Activated naive CD4-positive, alpha-beta T cell treated with anti-CD3 and anti-CD28 coated beads, Interleukin-2, amount 50 U/mL, for 16 hours (primary cell): Measurements from ENCODE around the gene STK11IP.

Experiments
- DNase-seq: peaks from one replicate; pipeline ENCODE4 v3.0.0-alpha.2; 2020

The STK11IP gene

DNA sequence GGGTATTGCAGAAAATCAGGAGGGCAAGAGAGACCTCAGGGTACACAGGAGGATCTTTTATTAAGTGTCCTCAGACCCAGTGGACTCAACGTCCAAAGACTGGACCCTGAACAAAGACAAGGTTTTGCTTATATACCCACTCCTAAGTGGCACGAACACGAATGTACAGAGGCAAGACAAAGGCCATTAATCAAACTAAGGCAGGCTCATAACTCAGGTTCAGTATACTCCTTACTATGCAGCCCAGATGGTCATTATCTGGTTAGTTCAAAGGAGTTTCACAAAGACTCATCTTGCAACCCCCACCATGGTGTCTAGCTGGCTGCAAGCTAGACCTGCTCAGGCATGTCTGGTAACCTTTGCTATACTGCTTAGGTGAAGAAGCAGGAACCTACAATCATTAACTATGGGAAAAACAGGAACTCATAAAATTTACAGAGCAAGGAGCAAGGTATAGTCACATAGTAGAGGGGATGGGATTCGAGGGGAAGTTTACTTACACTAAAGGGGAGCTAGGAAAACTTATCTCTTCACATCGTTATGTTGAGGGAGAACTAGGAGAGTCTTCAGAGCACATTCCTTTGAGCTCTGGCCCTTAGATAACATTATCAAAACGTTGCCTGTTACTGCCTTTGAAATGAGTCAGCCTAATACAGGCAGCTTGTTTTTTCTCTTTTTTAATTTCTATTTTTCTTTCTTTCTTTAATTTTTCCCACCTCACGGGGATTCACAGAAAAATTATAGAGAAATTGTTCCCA is 63.7 kb downstream of the STK11IP start:
- DNase-seq: no peak

DNA sequence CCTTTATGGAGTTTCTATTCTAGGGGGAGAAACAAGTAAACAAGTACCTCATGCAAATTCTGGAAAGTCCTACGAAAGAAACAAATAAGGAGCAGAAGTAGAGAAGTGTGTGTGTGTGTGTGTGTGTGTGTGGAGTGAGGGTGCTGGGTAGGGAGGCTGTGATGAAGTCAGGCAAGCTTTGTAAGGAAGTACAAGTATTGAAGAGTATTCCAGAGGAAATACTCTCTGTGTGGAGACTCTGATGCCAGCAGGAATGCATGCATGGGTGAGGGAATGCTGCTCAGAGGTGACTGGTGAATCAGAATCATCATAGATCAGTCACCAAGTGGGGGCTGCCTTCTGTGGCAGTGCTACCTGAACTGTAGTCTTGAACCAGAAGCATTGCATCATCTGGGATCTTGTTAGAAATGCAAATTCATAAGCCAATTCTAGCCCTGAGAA is 64.3 kb downstream of the STK11IP start:
- DNase-seq: no peak

- no peak for DNase-seq
Measured at GRCh38 chr2:219662566-219662965, 64.9 kb downstream of the STK11IP start.

GRCh38 chr2:219663116-219663762 is 65.6 kb downstream of the STK11IP start:
- DNase-seq: no peak

GRCh38 chr2:219664041-219664440 is 66.4 kb downstream of the STK11IP start:
- DNase-seq: no peak

GRCh38 chr2:219664944-219665343 is 67.3 kb downstream of the STK11IP start:
- no peak for DNase-seq

- DNase-seq: no peak
Measured at GRCh38 chr2:219665926-219666325, 68.3 kb downstream of the STK11IP start.
